Thyroid gland (tissue), 4 donors: ENCODE results near the gene RGS11.
"Not testable (repeated sequence)": the region's sequence is repeated elsewhere in the genome, so short reads cannot be mapped to it uniquely, and the experiment has no call there.

ENCODE experiments used
- CTCF ChIP-seq, 6 experiments: fragments of 200-600 bp in 3 of 6; fragments of 450-650 bp in 3 of 6; sonication (generic) in 3 of 6; IDR thresholded peaks; one replicate each; pipeline ENCODE4 v1.5.1; 2016 to 2019; ENCODE audit warnings: antibody characterized with exemption in 6 of 6, mild to moderate bottlenecking in 2 of 6, inconsistent platforms in 1 of 6, moderate library complexity in 1 of 6
- POLR2A ChIP-seq, 2 donors: fragments of 450-650 bp; IDR thresholded peaks; one replicate each; pipeline ENCODE4 v1.6.1; 2017; ENCODE audit warnings: antibody characterized with exemption in 2 of 2, mild to moderate bottlenecking in 2 of 2, moderate library complexity in 1 of 2

- not testable (repeated sequence) for TF ChIP-seq CTCF, POLR2A (IDR thresholded peaks at IDR 0.05)
Measured at GRCh38 chr16:230351-230750, 45.4 kb downstream of the RGS11 start.
